ENCODE measurements around the gene PRIMA1.

GRCh38 chr14:93757206-93757605, 31.1 kb downstream of the PRIMA1 start:
- TF ChIP-seq CTCF (IDR thresholded peaks at IDR 0.05; ENCODE audit: insufficient read depth, low read length, poor library complexity, severe bottlenecking) (no peak), EZH2phosphoT487 (conservative IDR thresholded peaks at IDR 0.05; ENCODE audit: low read length) (no peak)
